HepG2 (cell line): ENCODE data around the gene DPCD. TPM values are rescaled to one million over a fixed set of nuclear protein-coding genes. Genes with fewer than 3 reads are reported as not detected.

Experiments
- CBX2 ChIP-seq, 2 experiments: fragments of 200-600 bp in 1 of 2; sonication (generic); formaldehyde crosslinking in 1 of 2; IDR thresholded peaks; 2 replicates each; pipeline versions ENCODE4 v1.7.0 to v1.8.1; 2018 to 2022; ENCODE audit warnings: low read depth in 2 of 2, low read length in 1 of 2, mild to moderate bottlenecking in 1 of 2, missing genetic modification reagents in 1 of 2
- ELF1 ChIP-seq: sonication (generic); formaldehyde crosslinking; IDR thresholded peaks from 2 replicates; pipeline ENCODE4 v1.4.0; 2020; ENCODE audit warnings: missing genetic modification reagents
- HOXA5 ChIP-seq: sonication (generic); formaldehyde crosslinking; IDR thresholded peaks from 2 replicates; pipeline ENCODE4 v1.4.0; 2020; ENCODE audit warnings: missing genetic modification reagents
- ZFYVE20 ChIP-seq: sonication (generic); formaldehyde crosslinking; IDR thresholded peaks from 2 replicates; pipeline ENCODE4 v1.8.0; 2023; ENCODE audit warnings: low read depth, mild to moderate bottlenecking, moderate library complexity, missing genetic modification reagents, borderline replicate concordance
- ZNF431 ChIP-seq: sonication (generic); formaldehyde crosslinking; IDR thresholded peaks from 2 replicates; pipeline ENCODE4 v1.9.0; 2022; ENCODE audit warnings: missing genetic modification reagents, low read depth, mild to moderate bottlenecking, borderline replicate concordance
- polyA plus RNA-seq, 8 experiments: library from polyadenylated mRNA; depleted of rRNA in 3 of 8; stranded (reverse) in 7 of 8; unstranded in 1 of 8; fragments of >200 nt; fragmentation: Illumina TruSeq in 4 of 8; extraction: Trizol in 4 of 8; gene quantifications; 2 replicates each; pipeline versions ENCODE4 v1.2.1 to v1.2.3, GENCODE V29; 2011 to 2016; ENCODE audit warnings: low read depth in 4 of 8, missing spikeins in 1 of 8, mixed read lengths in 1 of 8; ENCODE audit not compliant: insufficient read depth in 1 of 8
- total RNA-seq, 5 experiments: library from RNA; depleted of rRNA; stranded (reverse); fragments of >200 nt; fragmentation: Illumina TruSeq; extraction: Trizol; gene quantifications; 2 replicates each; pipeline ENCODE4 v1.2.3, GENCODE V29; 2016; ENCODE audit warnings: low read depth in 1 of 5
- TF ChIP-seq, protein P1 (sequence below): sonication (generic); formaldehyde crosslinking; IDR thresholded peaks from 2 replicates; pipeline ENCODE4 v1.4.0; 2020; ENCODE audit warnings: missing genetic modification reagents
- TF ChIP-seq, protein P2 (sequence below): sonication (generic); formaldehyde crosslinking; IDR thresholded peaks from 2 replicates; pipeline ENCODE4 v1.4.0; 2020; ENCODE audit warnings: missing genetic modification reagents, borderline replicate concordance
- TF ChIP-seq, protein P3 (sequence below): sonication (generic); formaldehyde crosslinking; conservative IDR thresholded peaks from 2 replicates; pipeline ENCODE4 v1.4.0; 2020; ENCODE audit warnings: missing genetic modification reagents
- TF ChIP-seq, protein P4 (sequence below): sonication (generic); formaldehyde crosslinking; IDR thresholded peaks from 2 replicates; pipeline ENCODE4 v1.5.0; 2020; ENCODE audit warnings: mild to moderate bottlenecking, missing genetic modification reagents
- TF ChIP-seq, protein P5 (sequence below): sonication (generic); formaldehyde crosslinking; IDR thresholded peaks from 2 replicates; pipeline ENCODE4 v1.4.0; 2020; ENCODE audit warnings: missing genetic modification reagents

DPCD gene
- total and polyA plus RNA-seq, 2 of the 13 experiments (the other 11 are each of a cell fraction or from before 2014, with no cell fraction given), result 25.2 to 27.0 TPM

DNA sequence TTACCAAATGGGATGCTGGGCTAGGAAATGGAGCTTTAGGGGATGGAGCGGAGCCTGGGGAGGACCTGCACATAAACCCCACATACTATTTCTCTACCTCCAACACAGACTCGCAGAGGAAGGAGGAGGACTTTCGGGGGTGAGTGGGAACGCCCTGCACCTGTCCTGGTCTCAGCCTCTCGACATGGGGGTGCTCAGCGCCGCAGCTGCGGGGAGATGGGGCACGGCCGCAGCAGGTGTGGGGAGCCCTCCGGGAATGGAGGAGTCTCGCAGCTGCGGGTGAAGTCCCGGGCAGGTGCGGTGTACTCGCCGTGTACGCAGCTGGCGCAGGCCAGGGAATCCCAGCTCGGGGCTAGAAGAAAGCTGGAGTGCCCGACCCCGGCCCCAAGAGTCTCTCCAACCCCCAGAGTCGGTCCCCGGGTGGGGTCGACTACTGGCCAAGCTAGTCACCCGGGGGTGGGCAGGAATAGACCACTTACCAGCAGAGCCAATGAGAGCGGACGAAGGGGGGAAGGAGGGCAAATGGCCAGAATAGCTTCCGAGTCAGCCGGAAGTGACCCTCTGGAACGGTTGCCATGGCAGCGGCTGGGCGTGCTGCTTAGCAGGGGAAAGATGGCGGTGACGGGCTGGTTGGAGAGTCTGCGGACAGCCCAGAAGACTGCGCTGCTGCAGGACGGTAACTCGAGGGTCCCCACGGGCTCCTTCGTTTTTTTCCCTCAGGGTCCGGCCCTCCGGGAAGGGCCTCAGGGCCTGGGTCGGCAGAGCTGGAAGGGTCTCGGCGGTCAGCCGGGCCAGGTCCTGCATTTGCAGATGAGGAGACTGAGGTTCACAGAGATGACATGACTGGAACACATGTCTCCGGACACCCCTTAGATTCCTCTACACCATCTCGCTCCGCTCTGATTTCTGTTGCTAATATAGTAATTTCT, at the start of gene DPCD, which contains the start of gene POLL (continued):
- TF ChIP-seq, protein P1, sequence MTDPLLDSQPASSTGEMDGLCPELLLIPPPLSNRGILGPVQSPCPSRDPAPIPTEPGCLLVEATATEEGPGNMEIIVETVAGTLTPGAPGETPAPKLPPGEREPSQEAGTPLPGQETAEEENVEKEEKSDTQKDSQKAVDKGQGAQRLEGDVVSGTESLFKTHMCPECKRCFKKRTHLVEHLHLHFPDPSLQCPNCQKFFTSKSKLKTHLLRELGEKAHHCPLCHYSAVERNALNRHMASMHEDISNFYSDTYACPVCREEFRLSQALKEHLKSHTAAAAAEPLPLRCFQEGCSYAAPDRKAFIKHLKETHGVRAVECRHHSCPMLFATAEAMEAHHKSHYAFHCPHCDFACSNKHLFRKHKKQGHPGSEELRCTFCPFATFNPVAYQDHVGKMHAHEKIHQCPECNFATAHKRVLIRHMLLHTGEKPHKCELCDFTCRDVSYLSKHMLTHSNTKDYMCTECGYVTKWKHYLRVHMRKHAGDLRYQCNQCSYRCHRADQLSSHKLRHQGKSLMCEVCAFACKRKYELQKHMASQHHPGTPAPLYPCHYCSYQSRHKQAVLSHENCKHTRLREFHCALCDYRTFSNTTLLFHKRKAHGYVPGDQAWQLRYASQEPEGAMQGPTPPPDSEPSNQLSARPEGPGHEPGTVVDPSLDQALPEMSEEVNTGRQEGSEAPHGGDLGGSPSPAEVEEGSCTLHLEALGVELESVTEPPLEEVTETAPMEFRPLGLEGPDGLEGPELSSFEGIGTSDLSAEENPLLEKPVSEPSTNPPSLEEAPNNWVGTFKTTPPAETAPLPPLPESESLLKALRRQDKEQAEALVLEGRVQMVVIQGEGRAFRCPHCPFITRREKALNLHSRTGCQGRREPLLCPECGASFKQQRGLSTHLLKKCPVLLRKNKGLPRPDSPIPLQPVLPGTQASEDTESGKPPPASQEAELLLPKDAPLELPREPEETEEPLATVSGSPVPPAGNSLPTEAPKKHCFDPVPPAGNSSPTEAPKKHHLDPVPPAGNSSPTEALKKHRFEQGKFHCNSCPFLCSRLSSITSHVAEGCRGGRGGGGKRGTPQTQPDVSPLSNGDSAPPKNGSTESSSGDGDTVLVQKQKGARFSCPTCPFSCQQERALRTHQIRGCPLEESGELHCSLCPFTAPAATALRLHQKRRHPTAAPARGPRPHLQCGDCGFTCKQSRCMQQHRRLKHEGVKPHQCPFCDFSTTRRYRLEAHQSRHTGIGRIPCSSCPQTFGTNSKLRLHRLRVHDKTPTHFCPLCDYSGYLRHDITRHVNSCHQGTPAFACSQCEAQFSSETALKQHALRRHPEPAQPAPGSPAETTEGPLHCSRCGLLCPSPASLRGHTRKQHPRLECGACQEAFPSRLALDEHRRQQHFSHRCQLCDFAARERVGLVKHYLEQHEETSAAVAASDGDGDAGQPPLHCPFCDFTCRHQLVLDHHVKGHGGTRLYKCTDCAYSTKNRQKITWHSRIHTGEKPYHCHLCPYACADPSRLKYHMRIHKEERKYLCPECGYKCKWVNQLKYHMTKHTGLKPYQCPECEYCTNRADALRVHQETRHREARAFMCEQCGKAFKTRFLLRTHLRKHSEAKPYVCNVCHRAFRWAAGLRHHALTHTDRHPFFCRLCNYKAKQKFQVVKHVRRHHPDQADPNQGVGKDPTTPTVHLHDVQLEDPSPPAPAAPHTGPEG, result peak; percentile 78; the same call in 1 of the 2 replicates
- TF ChIP-seq, protein P2, sequence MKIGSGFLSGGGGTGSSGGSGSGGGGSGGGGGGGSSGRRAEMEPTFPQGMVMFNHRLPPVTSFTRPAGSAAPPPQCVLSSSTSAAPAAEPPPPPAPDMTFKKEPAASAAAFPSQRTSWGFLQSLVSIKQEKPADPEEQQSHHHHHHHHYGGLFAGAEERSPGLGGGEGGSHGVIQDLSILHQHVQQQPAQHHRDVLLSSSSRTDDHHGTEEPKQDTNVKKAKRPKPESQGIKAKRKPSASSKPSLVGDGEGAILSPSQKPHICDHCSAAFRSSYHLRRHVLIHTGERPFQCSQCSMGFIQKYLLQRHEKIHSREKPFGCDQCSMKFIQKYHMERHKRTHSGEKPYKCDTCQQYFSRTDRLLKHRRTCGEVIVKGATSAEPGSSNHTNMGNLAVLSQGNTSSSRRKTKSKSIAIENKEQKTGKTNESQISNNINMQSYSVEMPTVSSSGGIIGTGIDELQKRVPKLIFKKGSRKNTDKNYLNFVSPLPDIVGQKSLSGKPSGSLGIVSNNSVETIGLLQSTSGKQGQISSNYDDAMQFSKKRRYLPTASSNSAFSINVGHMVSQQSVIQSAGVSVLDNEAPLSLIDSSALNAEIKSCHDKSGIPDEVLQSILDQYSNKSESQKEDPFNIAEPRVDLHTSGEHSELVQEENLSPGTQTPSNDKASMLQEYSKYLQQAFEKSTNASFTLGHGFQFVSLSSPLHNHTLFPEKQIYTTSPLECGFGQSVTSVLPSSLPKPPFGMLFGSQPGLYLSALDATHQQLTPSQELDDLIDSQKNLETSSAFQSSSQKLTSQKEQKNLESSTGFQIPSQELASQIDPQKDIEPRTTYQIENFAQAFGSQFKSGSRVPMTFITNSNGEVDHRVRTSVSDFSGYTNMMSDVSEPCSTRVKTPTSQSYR (CRISPR knock-in tag), result peak; percentile 36; the same call in 1 of the 2 replicates
- TF ChIP-seq ZFYVE20 (CRISPR knock-in tag) (no peak), ZNF431 (CRISPR knock-in tag) (peak; percentile 63; the same call in 1 of the 2 replicates), HOXA5 (CRISPR knock-in tag) (peak; percentile 77), CBX2 (IDR thresholded peaks at IDR 0.05; ENCODE audit: low read depth, low read length) (no peak), CBX2 (CRISPR knock-in tag; IDR thresholded peaks at IDR 0.05; ENCODE audit: low read depth) (no peak), ELF1 (CRISPR knock-in tag) (peak; percentile 57)
- TF ChIP-seq, protein P3, sequence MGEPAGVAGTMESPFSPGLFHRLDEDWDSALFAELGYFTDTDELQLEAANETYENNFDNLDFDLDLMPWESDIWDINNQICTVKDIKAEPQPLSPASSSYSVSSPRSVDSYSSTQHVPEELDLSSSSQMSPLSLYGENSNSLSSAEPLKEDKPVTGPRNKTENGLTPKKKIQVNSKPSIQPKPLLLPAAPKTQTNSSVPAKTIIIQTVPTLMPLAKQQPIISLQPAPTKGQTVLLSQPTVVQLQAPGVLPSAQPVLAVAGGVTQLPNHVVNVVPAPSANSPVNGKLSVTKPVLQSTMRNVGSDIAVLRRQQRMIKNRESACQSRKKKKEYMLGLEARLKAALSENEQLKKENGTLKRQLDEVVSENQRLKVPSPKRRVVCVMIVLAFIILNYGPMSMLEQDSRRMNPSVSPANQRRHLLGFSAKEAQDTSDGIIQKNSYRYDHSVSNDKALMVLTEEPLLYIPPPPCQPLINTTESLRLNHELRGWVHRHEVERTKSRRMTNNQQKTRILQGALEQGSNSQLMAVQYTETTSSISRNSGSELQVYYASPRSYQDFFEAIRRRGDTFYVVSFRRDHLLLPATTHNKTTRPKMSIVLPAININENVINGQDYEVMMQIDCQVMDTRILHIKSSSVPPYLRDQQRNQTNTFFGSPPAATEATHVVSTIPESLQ (CRISPR knock-in tag), result no peak
- TF ChIP-seq, protein P4, sequence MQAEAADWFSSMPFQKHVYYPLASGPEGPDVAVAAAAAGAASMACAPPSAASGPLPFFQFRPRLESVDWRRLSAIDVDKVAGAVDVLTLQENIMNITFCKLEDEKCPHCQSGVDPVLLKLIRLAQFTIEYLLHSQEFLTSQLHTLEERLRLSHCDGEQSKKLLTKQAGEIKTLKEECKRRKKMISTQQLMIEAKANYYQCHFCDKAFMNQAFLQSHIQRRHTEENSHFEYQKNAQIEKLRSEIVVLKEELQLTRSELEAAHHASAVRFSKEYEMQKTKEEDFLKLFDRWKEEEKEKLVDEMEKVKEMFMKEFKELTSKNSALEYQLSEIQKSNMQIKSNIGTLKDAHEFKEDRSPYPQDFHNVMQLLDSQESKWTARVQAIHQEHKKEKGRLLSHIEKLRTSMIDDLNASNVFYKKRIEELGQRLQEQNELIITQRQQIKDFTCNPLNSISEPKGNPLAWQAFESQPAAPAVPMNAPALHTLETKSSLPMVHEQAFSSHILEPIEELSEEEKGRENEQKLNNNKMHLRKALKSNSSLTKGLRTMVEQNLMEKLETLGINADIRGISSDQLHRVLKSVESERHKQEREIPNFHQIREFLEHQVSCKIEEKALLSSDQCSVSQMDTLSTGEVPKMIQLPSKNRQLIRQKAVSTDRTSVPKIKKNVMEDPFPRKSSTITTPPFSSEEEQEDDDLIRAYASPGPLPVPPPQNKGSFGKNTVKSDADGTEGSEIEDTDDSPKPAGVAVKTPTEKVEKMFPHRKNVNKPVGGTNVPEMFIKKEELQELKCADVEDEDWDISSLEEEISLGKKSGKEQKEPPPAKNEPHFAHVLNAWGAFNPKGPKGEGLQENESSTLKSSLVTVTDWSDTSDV (CRISPR knock-in tag), result peak; percentile 70; the same call in 1 of the 2 replicates
- TF ChIP-seq, protein P5, sequence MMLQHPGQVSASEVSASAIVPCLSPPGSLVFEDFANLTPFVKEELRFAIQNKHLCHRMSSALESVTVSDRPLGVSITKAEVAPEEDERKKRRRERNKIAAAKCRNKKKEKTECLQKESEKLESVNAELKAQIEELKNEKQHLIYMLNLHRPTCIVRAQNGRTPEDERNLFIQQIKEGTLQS, result 0 out of 2 replicates have a peak, but pooled peaks have one; percentile 30
